Activated CD4-positive, alpha-beta memory T cell treated with anti-CD3 and anti-CD28 coated beads, Interleukin-2, amount 10 ng/mL, durations not matched to agents 7 days and 5 days (primary cell): ENCODE results near the gene KATNAL2. TPM values are rescaled to one million over a fixed set of nuclear protein-coding genes. Genes with fewer than 3 reads are reported as not detected.
"Not testable (repeated sequence)": the region's sequence is repeated elsewhere in the genome, so short reads cannot be mapped to it uniquely, and the experiment has no call there.

ENCODE experiments used
- CTCF ChIA-PET: fragments of 350-600 bp; sonication (Branson Sonifier 250); formaldehyde crosslinking; loops from one replicate; lab custom pipeline; 2021; ENCODE audit warnings: antibody characterized with exemption, inconsistent platforms; lab: Charles Lee
- POLR2A ChIA-PET: fragments of 350-600 bp; sonication (Branson Sonifier 250); formaldehyde crosslinking; loops from one replicate; lab custom pipeline; 2021; ENCODE audit warnings: antibody characterized with exemption; lab: Charles Lee
- DNase-seq: peaks from one replicate; pipeline ENCODE4 v3.0.0-alpha.2; 2020
- H3K27ac Mint-ChIP-seq: one replicate; pipeline ENCODE4 v1.8.0; 2021; ENCODE audit warnings: mild to moderate bottlenecking, mixed read lengths
- H3K27me3 Mint-ChIP-seq: one replicate; pipeline ENCODE4 v1.8.0; 2021; ENCODE audit warnings: mixed read lengths
- H3K36me3 Mint-ChIP-seq: one replicate; pipeline ENCODE4 v1.8.0; 2021; ENCODE audit warnings: low read depth, mixed read lengths
- H3K4me1 Mint-ChIP-seq: one replicate; pipeline ENCODE4 v1.8.0; 2021; ENCODE audit warnings: mixed read lengths
- H3K4me3 Mint-ChIP-seq: one replicate; pipeline ENCODE4 v1.8.0; 2021; ENCODE audit warnings: mild to moderate bottlenecking, mixed read lengths
- H3K9me3 Mint-ChIP-seq: one replicate; pipeline ENCODE4 v1.8.0; 2021; ENCODE audit warnings: mixed read lengths
- total RNA-seq, 2 experiments: library from RNA; stranded (reverse); gene quantifications; one replicate each; pipeline ENCODE4 v1.2.3, GENCODE V29; 2021

KATNAL2 gene
- total RNA-seq, 2 experiments from 2014 or later: 0.35 to 0.55 TPM

DNA sequence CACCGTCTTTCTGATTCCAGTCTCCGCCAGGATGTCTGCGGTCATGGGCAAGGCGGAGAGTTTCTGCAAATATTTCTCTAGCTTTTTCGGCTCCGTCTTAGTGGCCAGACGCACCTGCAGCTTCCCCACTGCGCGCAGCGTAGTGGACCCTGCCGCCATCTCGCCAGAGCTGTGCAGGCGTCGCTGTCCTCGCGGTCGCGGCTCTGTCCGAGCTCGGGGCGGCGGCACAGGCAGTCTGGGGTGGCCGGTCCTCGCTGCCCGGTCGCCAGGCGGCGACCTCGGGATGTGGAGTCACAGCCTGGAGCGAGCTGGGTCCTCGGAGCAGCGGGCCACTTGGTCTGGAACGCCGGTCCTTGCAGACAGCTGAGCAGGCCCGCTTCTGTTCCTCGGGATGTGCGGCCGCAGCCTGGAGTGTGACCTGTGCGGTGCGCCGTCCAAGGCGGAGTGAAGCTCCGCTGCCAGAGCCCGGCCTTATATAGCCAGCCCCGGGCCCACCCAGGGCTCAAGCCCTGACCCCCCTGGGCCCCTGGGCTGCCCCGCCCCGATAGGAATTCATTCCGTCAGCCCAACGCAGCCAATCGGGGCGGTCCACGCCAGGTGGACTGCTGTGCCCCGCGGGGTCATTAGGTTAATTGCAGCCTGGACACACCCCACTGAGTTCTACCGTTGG is 112.4 kb downstream of the KATNAL2 start:
- H3K4me1 Mint-ChIP-seq, H3K9me3 Mint-ChIP-seq, H3K4me3 Mint-ChIP-seq, POLR2A ChIA-PET, H3K27ac Mint-ChIP-seq, H3K27me3 Mint-ChIP-seq, DNase-seq, H3K36me3 Mint-ChIP-seq, CTCF ChIA-PET: not testable (repeated sequence)

DNA sequence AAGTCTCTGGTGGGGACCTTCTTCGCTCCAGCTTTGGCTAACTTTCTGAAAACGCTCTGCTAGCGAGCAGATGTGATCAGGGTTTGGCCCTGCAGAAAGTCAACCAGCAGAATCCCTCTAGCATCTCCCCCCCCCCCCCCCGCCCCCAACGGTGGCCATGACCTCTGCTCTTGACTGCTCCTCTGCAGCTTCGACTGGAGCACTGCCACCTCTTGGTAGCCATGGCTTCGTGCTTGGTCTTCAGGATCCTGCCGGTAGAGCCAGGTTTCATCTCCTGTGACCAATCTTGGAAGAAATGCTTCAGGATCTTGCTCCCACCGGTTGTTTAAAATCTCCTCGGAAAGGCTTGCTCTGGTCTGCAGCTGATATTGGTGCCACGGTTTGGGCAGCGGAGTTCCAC is 113.5 kb downstream of the KATNAL2 start:
- CTCF ChIA-PET, DNase-seq, H3K4me1 Mint-ChIP-seq, H3K36me3 Mint-ChIP-seq, H3K9me3 Mint-ChIP-seq, H3K4me3 Mint-ChIP-seq, POLR2A ChIA-PET, H3K27ac Mint-ChIP-seq, H3K27me3 Mint-ChIP-seq: not testable (repeated sequence)

DNA sequence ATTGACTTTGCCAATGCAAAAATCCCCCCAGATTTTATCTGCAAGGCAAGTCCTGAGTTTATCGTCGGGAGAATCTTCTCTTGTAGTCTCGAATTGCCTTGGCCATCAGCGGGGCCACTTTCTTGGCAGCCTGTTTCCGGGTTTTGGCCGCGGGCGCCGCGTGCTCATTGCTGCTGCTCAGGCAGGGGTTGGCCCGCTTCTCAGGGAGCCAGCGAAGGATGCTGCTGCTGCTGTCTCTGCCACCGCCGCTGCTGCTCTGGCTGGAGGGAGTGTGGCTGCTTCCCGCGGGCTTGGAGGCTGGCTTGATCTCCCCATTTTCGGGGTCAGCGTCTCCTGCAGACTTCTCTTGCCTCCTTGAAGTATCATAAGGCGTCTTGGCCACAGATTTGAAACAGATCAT is 115.5 kb downstream of the KATNAL2 start:
- POLR2A ChIA-PET: no interaction called here
- no peaks in the 10 kb centered on the region for H3K4me1 Mint-ChIP-seq
- no peaks in the 10 kb centered on the region for H3K9me3 Mint-ChIP-seq
- H3K27ac Mint-ChIP-seq: no peak overlapping the region
- CTCF ChIA-PET: no interaction called here
- H3K4me3 Mint-ChIP-seq: no peak overlapping the region
- H3K27me3 Mint-ChIP-seq: peaks cover 3% of the 10 kb centered on the region
- DNase-seq: no peak
- no peaks in the 10 kb centered on the region for H3K36me3 Mint-ChIP-seq

DNA sequence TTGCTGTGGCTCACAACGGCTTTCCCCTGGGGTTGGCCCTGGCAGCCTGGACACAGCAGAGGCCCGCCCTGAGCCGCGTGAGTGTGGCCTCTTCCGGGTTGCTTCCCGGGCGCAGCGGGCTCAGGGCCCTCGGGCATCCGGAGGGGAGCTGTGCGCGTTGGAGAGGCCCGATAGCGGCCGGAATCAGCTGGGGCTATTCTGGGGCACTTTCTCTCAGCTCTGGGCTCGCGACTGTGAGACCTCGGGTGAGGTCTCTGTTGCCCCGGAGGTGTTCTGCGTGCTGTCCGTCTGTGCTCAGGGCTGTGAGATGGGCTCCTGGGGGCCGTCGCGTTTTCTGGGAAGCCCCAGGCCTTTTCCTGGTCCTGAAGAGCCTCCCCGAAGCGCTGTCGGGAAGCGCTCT is 117.2 kb downstream of the KATNAL2 start:
- POLR2A ChIA-PET, CTCF ChIA-PET, H3K9me3 Mint-ChIP-seq, H3K36me3 Mint-ChIP-seq, H3K4me3 Mint-ChIP-seq, DNase-seq, H3K27me3 Mint-ChIP-seq, H3K27ac Mint-ChIP-seq, H3K4me1 Mint-ChIP-seq: not testable (repeated sequence)

DNA sequence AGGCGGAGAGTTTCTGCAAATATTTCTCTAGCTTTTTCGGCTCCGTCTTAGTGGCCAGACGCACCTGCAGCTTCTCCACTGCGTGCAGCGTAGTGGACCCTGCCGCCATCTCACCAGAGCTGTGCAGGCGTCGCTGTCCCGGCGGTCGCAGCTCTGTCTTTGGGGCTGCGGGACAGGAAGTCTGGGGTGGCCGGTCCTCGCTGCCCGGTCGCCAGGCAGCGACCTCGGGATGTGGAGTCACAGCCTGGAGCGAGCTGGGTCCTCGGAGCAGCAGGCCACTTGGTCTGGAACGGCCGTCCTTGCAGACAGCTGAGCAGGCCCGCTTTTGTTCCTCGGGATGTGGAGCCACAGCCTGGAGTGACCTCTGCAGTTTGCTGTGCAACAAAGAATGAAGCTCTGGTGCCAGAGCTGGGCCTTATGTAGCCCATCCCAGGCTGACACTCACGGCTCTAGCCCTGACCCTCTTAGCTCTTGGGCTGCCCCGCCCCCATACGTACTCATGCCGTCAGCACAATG is 117.8 kb downstream of the KATNAL2 start, which contains the start of gene ELOA2:
Gene ELOA2 (minus strand): TSS at position 466 of the 516 bp plus-strand sequence. CDS start 357 bp downstream, at position 109.
- CTCF ChIA-PET: no interaction called here
- POLR2A ChIA-PET: no interaction called here
- H3K4me3 Mint-ChIP-seq: no peak within 1 kb of the TSS
- H3K36me3 Mint-ChIP-seq: no peaks in the 10 kb centered on the region
- no peaks in the 10 kb centered on the region for H3K4me1 Mint-ChIP-seq
- no peaks in the 10 kb centered on the region for H3K9me3 Mint-ChIP-seq
- no peak within 1 kb of the TSS for H3K27ac Mint-ChIP-seq
- DNase-seq: no peak
- peaks cover 7% of the 10 kb centered on the region for H3K27me3 Mint-ChIP-seq

DNA sequence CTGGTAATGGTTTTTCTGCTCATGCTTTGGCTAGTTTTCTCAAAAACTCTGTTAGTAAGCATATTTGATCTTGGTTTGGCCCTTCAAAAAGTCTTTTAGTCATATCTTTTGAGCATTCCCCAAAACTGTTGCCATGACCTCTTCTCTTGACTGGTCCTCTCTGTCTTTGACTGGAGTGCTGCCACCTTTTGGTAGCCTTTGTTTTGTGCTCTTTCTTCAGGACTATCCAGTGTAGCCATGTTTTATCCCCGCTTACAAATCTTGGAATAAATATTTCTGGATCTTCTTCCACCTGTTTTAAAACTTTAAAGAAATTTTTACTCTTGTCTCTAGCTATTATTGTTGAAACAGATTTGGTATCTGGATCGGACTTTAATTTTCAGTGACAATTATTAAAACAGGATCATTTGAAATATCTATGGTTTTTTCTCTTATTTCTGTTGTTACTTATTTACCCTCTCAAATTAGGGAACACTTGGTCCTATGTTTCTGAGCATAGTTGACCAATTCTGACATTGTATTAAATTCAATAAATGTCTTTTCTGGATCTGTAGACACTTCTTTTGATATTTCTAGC is 119.0 kb downstream of the KATNAL2 start:
- H3K4me3 Mint-ChIP-seq: no peak overlapping the region
- H3K27ac Mint-ChIP-seq: no peak overlapping the region
- POLR2A ChIA-PET: no interaction called here
- DNase-seq: no peak
- CTCF ChIA-PET: no interaction called here
- H3K27me3 Mint-ChIP-seq: peaks cover 8% of the 10 kb centered on the region
- no peaks in the 10 kb centered on the region for H3K36me3 Mint-ChIP-seq
- H3K9me3 Mint-ChIP-seq: no peaks in the 10 kb centered on the region
- H3K4me1 Mint-ChIP-seq: no peaks in the 10 kb centered on the region

DNA sequence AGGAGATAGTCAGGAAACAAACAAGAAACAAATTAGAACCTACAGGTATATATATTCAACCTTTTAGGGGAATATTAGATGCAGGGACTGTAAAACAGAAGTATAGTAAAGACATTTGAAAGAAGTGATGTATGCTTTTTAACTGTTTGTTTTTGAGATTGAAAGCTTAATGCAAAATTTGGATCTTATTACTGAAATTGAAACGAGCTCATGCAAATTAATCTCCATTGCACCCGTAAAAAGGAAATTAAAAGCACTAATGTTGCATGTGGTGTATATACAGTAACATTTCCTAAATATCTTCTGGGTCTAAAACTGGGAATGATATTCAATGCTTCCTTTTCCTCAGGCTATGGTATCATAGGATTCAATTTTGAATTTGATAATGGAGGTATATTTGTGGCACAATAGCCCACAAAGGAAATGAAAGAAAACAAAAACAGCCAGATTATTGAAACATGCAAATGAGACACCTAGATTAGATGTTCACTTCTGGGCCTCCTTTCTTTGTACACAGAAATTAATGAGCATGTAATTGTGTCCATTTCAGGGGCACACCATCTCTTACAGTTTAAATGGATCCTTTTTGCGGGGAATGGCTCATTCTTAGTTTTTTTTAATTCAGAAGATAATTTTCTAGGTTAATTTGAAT is 119.7 kb downstream of the KATNAL2 start:
- no peaks in the 10 kb centered on the region for H3K4me1 Mint-ChIP-seq
- ChIA-PET POLR2A (no interaction called here), CTCF (no interaction called here)
- H3K27ac Mint-ChIP-seq: no peak overlapping the region
- no peak for DNase-seq
- H3K9me3 Mint-ChIP-seq: no peaks in the 10 kb centered on the region
- H3K4me3 Mint-ChIP-seq: no peak overlapping the region
- no peaks in the 10 kb centered on the region for H3K36me3 Mint-ChIP-seq
- H3K27me3 Mint-ChIP-seq: peaks cover 8% of the 10 kb centered on the region

DNA sequence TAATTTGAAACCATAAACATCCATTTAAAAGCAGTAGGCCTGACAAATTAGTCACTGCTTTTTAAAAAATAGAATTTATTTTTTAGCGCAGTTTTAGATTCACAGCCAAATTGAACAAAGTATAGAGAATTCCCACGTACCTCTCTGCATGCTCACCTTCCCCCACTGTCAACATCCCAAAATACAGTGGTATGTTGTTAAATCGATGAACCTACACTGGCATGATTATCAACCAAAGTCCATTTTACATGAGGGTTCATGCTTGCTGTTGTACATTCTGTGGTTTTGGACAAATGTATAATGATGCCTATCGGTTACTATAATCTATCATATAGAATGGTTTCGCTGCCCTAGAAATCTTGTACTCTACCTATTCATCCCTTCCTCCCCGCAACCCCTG is 123.6 kb downstream of the KATNAL2 start:
- CTCF ChIA-PET: no interaction called here
- POLR2A ChIA-PET: no interaction called here

DNA sequence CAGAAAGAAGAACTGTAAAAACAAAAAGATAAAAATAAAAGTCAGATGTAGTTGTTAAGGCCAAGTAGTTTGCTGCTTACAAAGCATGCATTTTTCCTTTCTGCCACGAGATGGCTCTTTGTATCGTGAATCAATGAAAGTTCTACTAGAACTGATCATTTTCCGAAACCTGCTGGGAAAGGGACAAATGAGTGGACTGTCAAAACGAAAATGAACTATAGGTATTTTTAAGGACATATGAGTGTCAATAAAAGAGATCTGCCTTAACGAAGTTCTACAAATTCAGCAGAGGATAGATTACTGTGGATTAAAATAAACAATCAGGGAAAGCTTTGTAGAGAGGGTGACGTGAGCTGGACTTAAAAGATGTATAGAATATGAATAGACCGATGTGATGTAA is 133.1 kb downstream of the KATNAL2 start:
- no peaks in the 10 kb centered on the region for H3K4me1 Mint-ChIP-seq
- POLR2A ChIA-PET: no interaction called here

More for the DNA sequence above, 123.6 kb downstream of the KATNAL2 start:
- no peaks in the 10 kb centered on the region for H3K36me3 Mint-ChIP-seq
- H3K27ac Mint-ChIP-seq: no peak overlapping the region
- H3K4me3 Mint-ChIP-seq: no peak overlapping the region
- peaks cover 12% of the 10 kb centered on the region for H3K27me3 Mint-ChIP-seq
- H3K9me3 Mint-ChIP-seq: no peaks in the 10 kb centered on the region
- no peaks in the 10 kb centered on the region for H3K4me1 Mint-ChIP-seq
- DNase-seq: no peak

DNA sequence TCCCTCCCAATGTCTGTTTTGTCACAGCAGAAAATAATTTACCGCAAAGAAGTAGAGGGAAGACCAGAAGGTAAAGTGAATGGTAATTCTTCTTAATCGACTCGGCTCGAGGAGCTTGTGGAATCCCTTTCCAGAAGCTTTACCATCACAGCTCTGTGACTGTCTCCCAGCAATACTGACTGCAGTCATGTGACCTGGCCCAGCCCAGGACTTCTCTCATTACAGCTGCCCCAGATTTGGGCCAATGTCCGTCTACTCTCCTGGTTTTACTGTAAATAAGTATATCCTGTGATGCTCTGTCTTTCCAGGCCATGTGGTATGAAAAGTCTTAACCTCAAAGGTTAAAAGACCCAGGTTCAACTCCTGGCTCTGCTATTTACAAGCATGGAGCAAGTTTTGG is 137.0 kb downstream of the KATNAL2 start:
- Mint-ChIP-seq H3K9me3 (no peaks in the 10 kb centered on the region), H3K4me3 (no peak overlapping the region)
- CTCF ChIA-PET: interaction anchor here (2.0 kb wide), 1 partner anchor 695 kb away, joined by 9 read pairs; no protein-coding TSS in a partner anchor

More for the DNA sequence above, 133.1 kb downstream of the KATNAL2 start:
- CTCF ChIA-PET: interaction anchor here (0.7 to 1.6 kb wide), 2 partner anchors 153 to 154 kb away, joined by 5 to 8 read pairs; no protein-coding TSS in a partner anchor
- peaks cover 15% of the 10 kb centered on the region for H3K27me3 Mint-ChIP-seq
- no peak overlapping the region for H3K4me3 Mint-ChIP-seq
- no peaks in the 10 kb centered on the region for H3K36me3 Mint-ChIP-seq
- no peak overlapping the region for H3K27ac Mint-ChIP-seq
- no peaks in the 10 kb centered on the region for H3K9me3 Mint-ChIP-seq
- DNase-seq: no peak

DNA sequence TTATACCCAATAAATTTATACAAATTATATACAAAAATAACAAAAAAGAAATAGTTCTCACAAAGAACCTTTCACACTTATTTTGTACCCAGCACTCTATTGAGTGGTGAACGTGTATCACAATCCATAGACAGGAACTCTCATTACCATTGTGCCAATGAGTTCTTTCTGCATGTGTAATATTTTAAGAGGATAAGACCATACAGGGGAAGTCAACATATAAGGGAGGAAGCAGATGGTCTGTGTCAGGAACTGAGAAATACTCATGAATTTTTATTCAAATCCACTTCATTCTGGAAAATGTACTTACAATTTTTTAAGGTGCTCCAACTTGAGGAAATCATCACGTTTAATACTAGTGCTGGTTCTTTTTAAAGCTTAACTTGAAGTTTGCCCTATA is 145.1 kb downstream of the KATNAL2 start:
- DNase-seq: no peak
- H3K36me3 Mint-ChIP-seq: no peaks in the 10 kb centered on the region
- H3K9me3 Mint-ChIP-seq: no peaks in the 10 kb centered on the region
- POLR2A ChIA-PET: no interaction called here
- H3K27me3 Mint-ChIP-seq: peaks cover 4% of the 10 kb centered on the region
- CTCF ChIA-PET: no interaction called here
- H3K4me3 Mint-ChIP-seq: no peak overlapping the region
- H3K27ac Mint-ChIP-seq: no peak overlapping the region
- H3K4me1 Mint-ChIP-seq: no peaks in the 10 kb centered on the region

More for the DNA sequence above, 137.0 kb downstream of the KATNAL2 start:
- POLR2A ChIA-PET: no interaction called here
- Mint-ChIP-seq H3K27ac (no peak overlapping the region), H3K4me1 (no peaks in the 10 kb centered on the region), H3K36me3 (no peaks in the 10 kb centered on the region), H3K27me3 (peaks cover 12% of the 10 kb centered on the region)
- DNase-seq: no peak

DNA sequence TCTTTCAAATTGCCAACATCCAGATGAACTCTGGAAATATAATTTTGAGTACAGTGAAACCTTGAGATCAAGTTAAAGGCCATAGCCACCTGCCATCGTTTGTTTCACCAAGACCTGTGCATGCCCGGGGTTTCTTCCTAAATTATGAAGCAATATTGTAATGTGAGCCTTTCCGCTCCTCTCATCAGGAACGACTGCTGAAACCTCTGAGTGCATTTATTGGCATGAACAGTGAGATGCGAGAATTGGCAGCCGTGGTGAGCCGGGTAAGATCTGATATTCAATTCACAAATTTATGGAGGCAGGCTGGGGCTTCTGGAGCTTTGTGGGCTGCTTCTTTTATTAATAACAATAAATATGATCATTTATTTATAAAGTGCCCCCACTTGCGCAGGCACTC is 145.7 kb downstream of the KATNAL2 start:
- Mint-ChIP-seq H3K27me3 (peaks cover 5% of the 10 kb centered on the region), H3K9me3 (no peaks in the 10 kb centered on the region), H3K4me3 (no peak overlapping the region), H3K4me1 (no peaks in the 10 kb centered on the region), H3K36me3 (no peaks in the 10 kb centered on the region), H3K27ac (no peak overlapping the region)
- POLR2A ChIA-PET: no interaction called here
- no peak for DNase-seq
- CTCF ChIA-PET: no interaction called here

DNA sequence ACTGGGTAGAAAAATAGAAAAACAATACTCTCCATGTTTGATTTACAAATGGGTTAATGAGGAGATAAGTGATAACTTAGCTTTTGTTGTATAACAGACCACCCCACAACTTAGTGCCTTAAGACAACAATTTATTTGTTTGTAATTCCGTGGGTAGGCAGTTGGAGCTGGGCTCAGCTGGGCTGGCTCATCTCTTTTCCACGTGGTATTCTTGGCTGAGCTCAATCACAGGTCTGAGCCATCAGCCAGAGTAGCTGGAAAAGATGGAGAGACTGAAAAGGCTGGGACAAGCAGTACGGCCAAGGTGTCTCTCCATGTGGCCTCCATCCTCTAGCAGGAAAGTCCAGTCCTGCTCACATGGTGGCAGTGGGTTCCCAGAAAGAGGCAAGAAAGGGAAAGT is 150.2 kb downstream of the KATNAL2 start:
- H3K4me1 Mint-ChIP-seq: no peaks in the 10 kb centered on the region
- no peaks in the 10 kb centered on the region for H3K36me3 Mint-ChIP-seq
- DNase-seq: no peak
- no peak overlapping the region for H3K4me3 Mint-ChIP-seq
- ChIA-PET CTCF (no interaction called here), POLR2A (no interaction called here)
- no peak overlapping the region for H3K27ac Mint-ChIP-seq
- no peaks in the 10 kb centered on the region for H3K9me3 Mint-ChIP-seq
- H3K27me3 Mint-ChIP-seq: peaks cover 8% of the 10 kb centered on the region
